HL-60 (cell line): ENCODE data around the gene NPC1.
"Not testable (repeated sequence)": the region's sequence is repeated elsewhere in the genome, so short reads cannot be mapped to it uniquely, and the experiment has no call there.

Experiments used
- POLR2AphosphoS5 ChIP-seq: IDR thresholded peaks from 2 replicates; pipeline ENCODE4 v1.6.1; 2012; ENCODE audit warnings: low read depth
- SPI1 ChIP-seq: IDR thresholded peaks from 2 replicates; pipeline ENCODE4 v1.6.1; 2012; ENCODE audit warnings: low read depth, mild to moderate bottlenecking, borderline replicate concordance
- TF ChIP-seq, protein P1 (sequence below): IDR thresholded peaks from one replicate; pipeline ENCODE4 v1.5.1; 2011; ENCODE audit warnings: low read length, control low read depth, inconsistent platforms; ENCODE audit not compliant: insufficient read depth
- TF ChIP-seq, protein P2 (sequence below): IDR thresholded peaks from 2 replicates; pipeline ENCODE4 v1.6.1; 2012; ENCODE audit warnings: low read depth; ENCODE audit not compliant: insufficient replicate concordance

DNA sequence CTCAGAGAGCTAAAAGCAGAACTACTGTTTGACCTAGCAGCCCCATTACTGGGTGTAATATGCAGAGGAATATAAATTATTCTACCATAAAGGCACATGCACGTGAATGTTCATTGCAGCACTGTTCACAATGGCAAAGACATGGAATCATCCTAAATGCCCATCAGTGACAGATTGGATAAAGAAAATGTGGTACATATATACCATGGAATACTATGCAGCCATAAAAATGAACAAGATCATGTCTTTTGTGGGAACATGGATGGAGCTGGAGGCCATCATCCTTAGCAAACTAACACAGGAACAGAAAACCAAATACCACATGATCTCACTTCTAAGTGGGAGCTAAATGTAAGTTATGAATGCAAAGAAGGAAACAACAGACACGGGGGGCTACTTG lies 75.4 kb downstream of the NPC1 start:
- TF ChIP-seq, protein P1, sequence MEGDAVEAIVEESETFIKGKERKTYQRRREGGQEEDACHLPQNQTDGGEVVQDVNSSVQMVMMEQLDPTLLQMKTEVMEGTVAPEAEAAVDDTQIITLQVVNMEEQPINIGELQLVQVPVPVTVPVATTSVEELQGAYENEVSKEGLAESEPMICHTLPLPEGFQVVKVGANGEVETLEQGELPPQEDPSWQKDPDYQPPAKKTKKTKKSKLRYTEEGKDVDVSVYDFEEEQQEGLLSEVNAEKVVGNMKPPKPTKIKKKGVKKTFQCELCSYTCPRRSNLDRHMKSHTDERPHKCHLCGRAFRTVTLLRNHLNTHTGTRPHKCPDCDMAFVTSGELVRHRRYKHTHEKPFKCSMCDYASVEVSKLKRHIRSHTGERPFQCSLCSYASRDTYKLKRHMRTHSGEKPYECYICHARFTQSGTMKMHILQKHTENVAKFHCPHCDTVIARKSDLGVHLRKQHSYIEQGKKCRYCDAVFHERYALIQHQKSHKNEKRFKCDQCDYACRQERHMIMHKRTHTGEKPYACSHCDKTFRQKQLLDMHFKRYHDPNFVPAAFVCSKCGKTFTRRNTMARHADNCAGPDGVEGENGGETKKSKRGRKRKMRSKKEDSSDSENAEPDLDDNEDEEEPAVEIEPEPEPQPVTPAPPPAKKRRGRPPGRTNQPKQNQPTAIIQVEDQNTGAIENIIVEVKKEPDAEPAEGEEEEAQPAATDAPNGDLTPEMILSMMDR, result not testable (repeated sequence)
- TF ChIP-seq, protein P2, sequence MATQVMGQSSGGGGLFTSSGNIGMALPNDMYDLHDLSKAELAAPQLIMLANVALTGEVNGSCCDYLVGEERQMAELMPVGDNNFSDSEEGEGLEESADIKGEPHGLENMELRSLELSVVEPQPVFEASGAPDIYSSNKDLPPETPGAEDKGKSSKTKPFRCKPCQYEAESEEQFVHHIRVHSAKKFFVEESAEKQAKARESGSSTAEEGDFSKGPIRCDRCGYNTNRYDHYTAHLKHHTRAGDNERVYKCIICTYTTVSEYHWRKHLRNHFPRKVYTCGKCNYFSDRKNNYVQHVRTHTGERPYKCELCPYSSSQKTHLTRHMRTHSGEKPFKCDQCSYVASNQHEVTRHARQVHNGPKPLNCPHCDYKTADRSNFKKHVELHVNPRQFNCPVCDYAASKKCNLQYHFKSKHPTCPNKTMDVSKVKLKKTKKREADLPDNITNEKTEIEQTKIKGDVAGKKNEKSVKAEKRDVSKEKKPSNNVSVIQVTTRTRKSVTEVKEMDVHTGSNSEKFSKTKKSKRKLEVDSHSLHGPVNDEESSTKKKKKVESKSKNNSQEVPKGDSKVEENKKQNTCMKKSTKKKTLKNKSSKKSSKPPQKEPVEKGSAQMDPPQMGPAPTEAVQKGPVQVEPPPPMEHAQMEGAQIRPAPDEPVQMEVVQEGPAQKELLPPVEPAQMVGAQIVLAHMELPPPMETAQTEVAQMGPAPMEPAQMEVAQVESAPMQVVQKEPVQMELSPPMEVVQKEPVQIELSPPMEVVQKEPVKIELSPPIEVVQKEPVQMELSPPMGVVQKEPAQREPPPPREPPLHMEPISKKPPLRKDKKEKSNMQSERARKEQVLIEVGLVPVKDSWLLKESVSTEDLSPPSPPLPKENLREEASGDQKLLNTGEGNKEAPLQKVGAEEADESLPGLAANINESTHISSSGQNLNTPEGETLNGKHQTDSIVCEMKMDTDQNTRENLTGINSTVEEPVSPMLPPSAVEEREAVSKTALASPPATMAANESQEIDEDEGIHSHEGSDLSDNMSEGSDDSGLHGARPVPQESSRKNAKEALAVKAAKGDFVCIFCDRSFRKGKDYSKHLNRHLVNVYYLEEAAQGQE, result not testable (repeated sequence)
- not testable (repeated sequence) for TF ChIP-seq POLR2AphosphoS5, SPI1
